ENCODE measurements around the gene SASH1. TPM values are rescaled to one million over a fixed set of nuclear protein-coding genes. Genes with fewer than 3 reads are reported as not detected.
"Not testable (repeated sequence)": the region's sequence is repeated elsewhere in the genome, so short reads cannot be mapped to it uniquely, and the experiment has no call there.

SASH1 gene
- total and polyA plus RNA-seq, 9 of the 15 experiments (the other 6 are each of a cell fraction or from before 2014, with no cell fraction given), result 0.35 to 3.5 (median 1.6) TPM

DNA sequence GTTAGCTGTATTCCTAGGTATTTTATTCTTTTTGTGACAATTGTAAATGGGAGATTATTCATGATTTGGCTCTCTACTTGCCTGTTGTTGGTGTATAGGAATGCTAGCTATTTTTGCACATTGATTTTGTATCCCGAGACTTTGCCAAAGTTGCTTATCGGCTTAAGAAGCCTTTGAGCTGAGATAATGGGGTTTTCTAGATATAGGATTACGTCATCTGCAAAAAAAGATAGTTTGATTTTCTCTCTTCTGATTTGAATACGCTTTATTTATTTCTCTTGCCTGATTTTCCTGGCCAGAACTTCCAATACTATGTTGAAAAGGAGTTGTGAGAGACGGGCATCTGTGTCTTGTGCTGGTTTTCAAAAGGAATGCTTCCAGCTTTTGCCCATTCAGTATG, 241.0 kb downstream of the SASH1 start:
- ChIA-PET CTCF (ENCODE audit: low intra/inter-chr PET ratio) (no interaction called here), POLR2A (no interaction called here)
- Histone ChIP-seq H3K9ac (ENCODE audit: insufficient read depth in 1 of 2, low read depth in 2 of 2, low read length in 2 of 2) (no peak overlapping the region), H4K20me1 (replicated peaks; ENCODE audit: control insufficient read depth, insufficient read depth, low read length) (no peaks in the 10 kb centered on the region), H3K9me3 (replicated peaks; ENCODE audit: control insufficient read depth, insufficient read depth, low read depth, low read length) (no peaks in the 10 kb centered on the region), H3K9me1 (ENCODE audit: control insufficient read depth, insufficient read depth, low read length) (no peaks in the 10 kb centered on the region), H3K4me3 (no peak overlapping the region), H3K36me3 (ENCODE audit: control insufficient read depth, insufficient read depth, low read length) (no peaks in the 10 kb centered on the region), H3K4me1 (replicated peaks in 1 of 2; ENCODE audit: control insufficient read depth in 2 of 2, insufficient read depth in 2 of 2, low read length in 2 of 2) (no peaks in the 10 kb centered on the region), H3K4me2 (ENCODE audit: insufficient read depth, low read length) (no peak overlapping the region), H3K27ac (ENCODE audit: extremely low read depth, low read depth, low read length) (no peak overlapping the region), H3K79me2 (ENCODE audit: control insufficient read depth, insufficient read depth, low read length) (no peaks in the 10 kb centered on the region), H3K27me3 (ENCODE audit: control insufficient read depth in 2 of 2, insufficient read depth in 2 of 2, low read length in 2 of 2) (no peaks in the 10 kb centered on the region; a peak in 2 of 5 replicates), H2AFZ (ENCODE audit: low read depth, low read length) (no peak overlapping the region)
- no peak for FAIRE-seq
- no peak for TF ChIP-seq ZNF311 (CRISPR knock-in tag; IDR thresholded peaks at IDR 0.05)
- TF ChIP-seq, protein P1, sequence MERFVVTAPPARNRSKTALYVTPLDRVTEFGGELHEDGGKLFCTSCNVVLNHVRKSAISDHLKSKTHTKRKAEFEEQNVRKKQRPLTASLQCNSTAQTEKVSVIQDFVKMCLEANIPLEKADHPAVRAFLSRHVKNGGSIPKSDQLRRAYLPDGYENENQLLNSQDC (CRISPR knock-in tag; IDR thresholded peaks at IDR 0.05), result no peak
- TF ChIP-seq ATF7 (IDR thresholded peaks at IDR 0.05), result peak; percentile 63; the same call in 1 of the 2 replicates
- TF ChIP-seq ZNF695 (CRISPR knock-in tag; IDR thresholded peaks at IDR 0.05), result no peak
- TF ChIP-seq, protein P2, sequence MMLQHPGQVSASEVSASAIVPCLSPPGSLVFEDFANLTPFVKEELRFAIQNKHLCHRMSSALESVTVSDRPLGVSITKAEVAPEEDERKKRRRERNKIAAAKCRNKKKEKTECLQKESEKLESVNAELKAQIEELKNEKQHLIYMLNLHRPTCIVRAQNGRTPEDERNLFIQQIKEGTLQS (IDR thresholded peaks at IDR 0.05), result peak; percentile 67
- TF ChIP-seq, protein P2 (CRISPR knock-in tag; conservative IDR thresholded peaks at IDR 0.05), result no peak
- no peak for TF ChIP-seq NFRKB (IDR thresholded peaks at IDR 0.05; ENCODE audit: low read depth)
- no peak for TF ChIP-seq TCFL5 (CRISPR knock-in tag; conservative IDR thresholded peaks at IDR 0.05)
- BruUV-seq (replicated peaks), result no TSS peak
- WGBS (ENCODE audit: insufficient coverage, low coverage, missing lambda C conversion rate), result under 1% methylated on average over 5 of the region's 5 CpGs
- no peak for DNase-seq (ENCODE audit: extremely low read depth in 1 of 4, low spot score in 3 of 4)
- in situ Hi-C loops (cut with MboI) (no loop called here), intact Hi-C loops (cut with micrococcal nuclease) (no loop called here)
- no peak for ATAC-seq

DNA sequence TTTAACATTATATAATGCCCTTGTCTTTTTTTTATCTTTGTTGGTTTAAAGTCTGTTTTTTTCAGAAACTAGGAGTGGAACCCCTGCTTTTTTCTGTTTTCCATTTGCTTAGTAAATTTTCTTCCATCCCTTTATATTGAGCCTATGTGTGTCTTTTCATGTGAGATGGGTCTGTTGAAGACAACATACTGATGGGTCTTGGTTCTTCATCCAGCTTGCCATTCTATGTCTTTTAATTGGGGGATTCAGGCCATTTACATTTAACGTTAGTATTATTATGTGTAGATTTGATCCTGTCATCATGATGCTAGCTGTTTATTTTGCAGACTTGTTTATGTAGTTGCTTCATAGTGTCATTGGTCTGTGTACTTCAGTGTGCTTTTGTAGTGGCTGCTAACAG, 243.0 kb downstream of the SASH1 start:
- H3K9me1 ChIP-seq (ENCODE audit: control insufficient read depth, insufficient read depth, low read length); in situ Hi-C loops (cut with MboI); CTCF ChIA-PET (ENCODE audit: low intra/inter-chr PET ratio); H3K9me3 ChIP-seq (replicated peaks; ENCODE audit: control insufficient read depth, insufficient read depth, low read depth, low read length); ATAC-seq; POLR2A ChIA-PET; H3K27ac ChIP-seq (ENCODE audit: extremely low read depth, low read depth, low read length); H4K20me1 ChIP-seq (replicated peaks; ENCODE audit: control insufficient read depth, insufficient read depth, low read length); H3K36me3 ChIP-seq (ENCODE audit: control insufficient read depth, insufficient read depth, low read length); H3K4me2 ChIP-seq (ENCODE audit: insufficient read depth, low read length); H2AFZ ChIP-seq (ENCODE audit: low read depth, low read length); H3K4me1 ChIP-seq (replicated peaks in 1 of 2; ENCODE audit: control insufficient read depth in 2 of 2, insufficient read depth in 2 of 2, low read length in 2 of 2); H3K27me3 ChIP-seq (ENCODE audit: control insufficient read depth in 2 of 2, insufficient read depth in 2 of 2, low read length in 2 of 2); H3K9ac ChIP-seq (ENCODE audit: insufficient read depth in 1 of 2, low read depth in 2 of 2, low read length in 2 of 2); H3K4me3 ChIP-seq; FAIRE-seq; DNase-seq (ENCODE audit: extremely low read depth in 1 of 4, low spot score in 3 of 4); intact Hi-C loops (cut with micrococcal nuclease); BruUV-seq (replicated peaks); H3K79me2 ChIP-seq (ENCODE audit: control insufficient read depth, insufficient read depth, low read length): not testable (repeated sequence)
- WGBS (ENCODE audit: insufficient coverage, low coverage, missing lambda C conversion rate), result 0% methylated on average over 1 of the region's 1 CpG
